Measurements from ENCODE around the gene CDH23. TPM values are rescaled to one million over a fixed set of nuclear protein-coding genes. Genes with fewer than 3 reads are reported as not detected.
A peak's percentile ranks its signal among the peaks of the same experiment; 100 is the strongest.

Gene CDH23
- total and polyA plus RNA-seq, 9 of the 15 experiments (the other 6 are each of a cell fraction or from before 2014, with no cell fraction given), result 0.18 to 1.2 (median 0.47) TPM

- H3K27me3 ChIP-seq (ENCODE audit: control insufficient read depth in 2 of 2, insufficient read depth in 2 of 2, low read length in 2 of 2), result no peaks in the 10 kb centered on the region; a peak in 1 of 5 replicates
- ATAC-seq, result no peak
- no peaks in the 10 kb centered on the region for H3K79me2 ChIP-seq (ENCODE audit: control insufficient read depth, insufficient read depth, low read length)
- TF ChIP-seq NELFE (IDR thresholded peaks at IDR 0.05; ENCODE audit: insufficient read depth, insufficient read length) (no peak), PREB (CRISPR knock-in tag; IDR thresholded peaks at IDR 0.05) (0 out of 2 replicates have a peak, but pooled peaks have one; percentile 32)
- intact Hi-C loops (cut with micrococcal nuclease), result loop anchor here (2.0 to 5.0 kb wide), 2 partner anchors 174 to 253 kb away; partner anchors contain the start of genes CDH23 and SLC29A3
- H3K27ac ChIP-seq (ENCODE audit: extremely low read depth, low read depth, low read length), result no peak overlapping the region
- H3K9ac ChIP-seq (ENCODE audit: insufficient read depth in 1 of 2, low read depth in 2 of 2, low read length in 2 of 2), result no peak overlapping the region; a peak in 1 of 4 replicates
- no peaks in the 10 kb centered on the region for H4K20me1 ChIP-seq (replicated peaks; ENCODE audit: control insufficient read depth, insufficient read depth, low read length)
- no peaks in the 10 kb centered on the region for H3K9me3 ChIP-seq (replicated peaks; ENCODE audit: control insufficient read depth, insufficient read depth, low read depth, low read length)
- no peaks in the 10 kb centered on the region for H3K9me1 ChIP-seq (ENCODE audit: control insufficient read depth, insufficient read depth, low read length)
- no peak overlapping the region for H3K4me3 ChIP-seq
- FAIRE-seq, result no peak
- no peaks in the 10 kb centered on the region for H3K36me3 ChIP-seq (ENCODE audit: control insufficient read depth, insufficient read depth, low read length)
- H3K4me2 ChIP-seq (ENCODE audit: insufficient read depth, low read length), result no peak overlapping the region
- ChIA-PET CTCF (ENCODE audit: low intra/inter-chr PET ratio) (no interaction called here), POLR2A (interaction anchor here (0.6 to 1.1 kb wide), 3 partner anchors 16 to 673 kb away, joined by 3 to 4 read pairs (median 3); no protein-coding TSS in a partner anchor)
- 56% methylated on average over 15 of the region's 15 CpGs for WGBS (ENCODE audit: insufficient coverage, low coverage, missing lambda C conversion rate)
- in situ Hi-C loops (cut with MboI), result no loop called here
- no peak for DNase-seq (ENCODE audit: extremely low read depth in 1 of 4, low spot score in 3 of 4)
- peaks cover 0 to 32% of the 10 kb centered on the region in 2 experiments; a peak in 3 of 5 replicates for H3K4me1 ChIP-seq (replicated peaks in 1 of 2; ENCODE audit: control insufficient read depth in 2 of 2, insufficient read depth in 2 of 2, low read length in 2 of 2)
- H2AFZ ChIP-seq (ENCODE audit: low read depth, low read length), result no peak overlapping the region
- BruUV-seq (replicated peaks), result no TSS peak
Observed at GRCh38 chr10:71571460-71572175, 174.9 kb downstream of the CDH23 start.

- DNase-seq (ENCODE audit: extremely low read depth in 1 of 4, low spot score in 3 of 4) (no peak), FAIRE-seq (no peak), ATAC-seq (no peak)
- H3K79me2 ChIP-seq (ENCODE audit: control insufficient read depth, insufficient read depth, low read length), result no peaks in the 10 kb centered on the region
- TF ChIP-seq KDM5B (IDR thresholded peaks at IDR 0.05; ENCODE audit: insufficient replicate concordance, low read depth, low read length) (no peak), BMI1 (IDR thresholded peaks at IDR 0.05; ENCODE audit: low read length) (no peak), ZBTB43 (CRISPR knock-in tag; IDR thresholded peaks at IDR 0.05) (no peak), ATF7 (IDR thresholded peaks at IDR 0.05) (no peak), BRD9 (IDR thresholded peaks at IDR 0.05; ENCODE audit: low read depth, partially characterized antibody) (no peak), GTF2E2 (tag; IDR thresholded peaks at IDR 0.05) (no peak), ZNF766 (CRISPR knock-in tag; conservative IDR thresholded peaks at IDR 0.05) (no peak)
- no peaks in the 10 kb centered on the region for H3K36me3 ChIP-seq (ENCODE audit: control insufficient read depth, insufficient read depth, low read length)
- peaks cover 0 to 30% of the 10 kb centered on the region in 2 experiments; a peak in 3 of 5 replicates for H3K4me1 ChIP-seq (replicated peaks in 1 of 2; ENCODE audit: control insufficient read depth in 2 of 2, insufficient read depth in 2 of 2, low read length in 2 of 2)
- H3K27me3 ChIP-seq (ENCODE audit: control insufficient read depth in 2 of 2, insufficient read depth in 2 of 2, low read length in 2 of 2), result no peaks in the 10 kb centered on the region; a peak in 1 of 5 replicates
- no peak overlapping the region for H3K27ac ChIP-seq (ENCODE audit: extremely low read depth, low read depth, low read length)
- ChIA-PET CTCF (ENCODE audit: low intra/inter-chr PET ratio) (no interaction called here), POLR2A (no interaction called here)
- no peaks in the 10 kb centered on the region for H3K9me1 ChIP-seq (ENCODE audit: control insufficient read depth, insufficient read depth, low read length)
- in situ Hi-C loops (cut with MboI) (no loop called here), intact Hi-C loops (cut with micrococcal nuclease) (loop anchor here (5.0 kb wide), 1 partner anchor 176 kb away; the partner anchor contains the start of gene CDH23)
- H3K4me2 ChIP-seq (ENCODE audit: insufficient read depth, low read length), result no peak overlapping the region
- no peaks in the 10 kb centered on the region for H3K9me3 ChIP-seq (replicated peaks; ENCODE audit: control insufficient read depth, insufficient read depth, low read depth, low read length)
- no peaks in the 10 kb centered on the region for H4K20me1 ChIP-seq (replicated peaks; ENCODE audit: control insufficient read depth, insufficient read depth, low read length)
- 32% methylated on average over 8 of the region's 8 CpGs for WGBS (ENCODE audit: insufficient coverage, low coverage, missing lambda C conversion rate)
- no peak overlapping the region for H2AFZ ChIP-seq (ENCODE audit: low read depth, low read length)
- H3K4me3 ChIP-seq, result no peak overlapping the region
- no peak overlapping the region for H3K9ac ChIP-seq (ENCODE audit: insufficient read depth in 1 of 2, low read depth in 2 of 2, low read length in 2 of 2)
- BruUV-seq (replicated peaks), result no TSS peak
Observed at GRCh38 chr10:71572962-71573361, 176.2 kb downstream of the CDH23 start.
